ENCODE measurements around the gene ESYT1.

The ESYT1 gene, protein sequence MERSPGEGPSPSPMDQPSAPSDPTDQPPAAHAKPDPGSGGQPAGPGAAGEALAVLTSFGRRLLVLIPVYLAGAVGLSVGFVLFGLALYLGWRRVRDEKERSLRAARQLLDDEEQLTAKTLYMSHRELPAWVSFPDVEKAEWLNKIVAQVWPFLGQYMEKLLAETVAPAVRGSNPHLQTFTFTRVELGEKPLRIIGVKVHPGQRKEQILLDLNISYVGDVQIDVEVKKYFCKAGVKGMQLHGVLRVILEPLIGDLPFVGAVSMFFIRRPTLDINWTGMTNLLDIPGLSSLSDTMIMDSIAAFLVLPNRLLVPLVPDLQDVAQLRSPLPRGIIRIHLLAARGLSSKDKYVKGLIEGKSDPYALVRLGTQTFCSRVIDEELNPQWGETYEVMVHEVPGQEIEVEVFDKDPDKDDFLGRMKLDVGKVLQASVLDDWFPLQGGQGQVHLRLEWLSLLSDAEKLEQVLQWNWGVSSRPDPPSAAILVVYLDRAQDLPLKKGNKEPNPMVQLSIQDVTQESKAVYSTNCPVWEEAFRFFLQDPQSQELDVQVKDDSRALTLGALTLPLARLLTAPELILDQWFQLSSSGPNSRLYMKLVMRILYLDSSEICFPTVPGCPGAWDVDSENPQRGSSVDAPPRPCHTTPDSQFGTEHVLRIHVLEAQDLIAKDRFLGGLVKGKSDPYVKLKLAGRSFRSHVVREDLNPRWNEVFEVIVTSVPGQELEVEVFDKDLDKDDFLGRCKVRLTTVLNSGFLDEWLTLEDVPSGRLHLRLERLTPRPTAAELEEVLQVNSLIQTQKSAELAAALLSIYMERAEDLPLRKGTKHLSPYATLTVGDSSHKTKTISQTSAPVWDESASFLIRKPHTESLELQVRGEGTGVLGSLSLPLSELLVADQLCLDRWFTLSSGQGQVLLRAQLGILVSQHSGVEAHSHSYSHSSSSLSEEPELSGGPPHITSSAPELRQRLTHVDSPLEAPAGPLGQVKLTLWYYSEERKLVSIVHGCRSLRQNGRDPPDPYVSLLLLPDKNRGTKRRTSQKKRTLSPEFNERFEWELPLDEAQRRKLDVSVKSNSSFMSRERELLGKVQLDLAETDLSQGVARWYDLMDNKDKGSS

DNA sequence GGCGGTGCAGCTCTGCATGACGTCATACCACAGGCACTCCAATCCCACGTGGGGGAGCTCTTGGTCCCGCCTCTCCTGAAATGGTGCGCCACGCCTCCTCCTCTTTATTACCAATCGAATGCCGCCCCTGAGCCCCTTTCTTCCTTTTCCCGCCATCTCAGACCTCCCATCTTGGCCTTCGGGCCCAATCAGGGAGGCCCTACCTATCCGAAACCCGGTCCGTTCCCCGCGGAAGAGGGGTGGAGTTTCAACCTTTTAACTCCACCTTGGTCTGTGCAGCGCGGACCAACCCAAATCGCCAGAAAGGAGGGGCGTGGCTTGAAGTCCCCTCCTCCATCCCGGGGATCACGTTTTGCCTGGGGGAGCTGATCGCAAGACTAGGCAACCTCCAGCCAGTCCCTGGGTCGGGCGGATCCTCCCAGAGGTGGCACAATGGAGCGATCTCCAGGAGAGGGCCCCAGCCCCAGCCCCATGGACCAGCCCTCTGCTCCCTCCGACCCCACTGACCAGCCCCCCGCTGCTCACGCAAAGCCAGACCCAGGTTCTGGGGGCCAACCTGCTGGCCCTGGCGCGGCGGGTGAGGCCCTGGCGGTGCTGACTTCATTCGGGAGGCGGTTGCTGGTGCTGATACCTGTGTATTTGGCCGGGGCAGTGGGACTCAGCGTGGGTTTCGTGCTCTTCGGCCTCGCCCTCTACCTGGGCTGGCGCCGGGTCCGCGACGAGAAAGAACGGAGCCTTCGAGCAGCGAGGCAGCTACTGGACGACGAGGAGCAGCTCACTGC, at the start of gene ESYT1:
ESYT1 (plus strand) TSS at position 380 of the 782 bp plus-strand sequence; CDS start at position 433, 53 bp downstream.
- DNase-seq = peak; percentile 97

GRCh38 chr12:56078427-56078826, 49.6 kb upstream of the ESYT1 start:
- no peak for DNase-seq

- DNase-seq = peak; percentile 56
Observed at GRCh38 chr12:56078931-56079722, 48.9 kb upstream of the ESYT1 start.

DNA sequence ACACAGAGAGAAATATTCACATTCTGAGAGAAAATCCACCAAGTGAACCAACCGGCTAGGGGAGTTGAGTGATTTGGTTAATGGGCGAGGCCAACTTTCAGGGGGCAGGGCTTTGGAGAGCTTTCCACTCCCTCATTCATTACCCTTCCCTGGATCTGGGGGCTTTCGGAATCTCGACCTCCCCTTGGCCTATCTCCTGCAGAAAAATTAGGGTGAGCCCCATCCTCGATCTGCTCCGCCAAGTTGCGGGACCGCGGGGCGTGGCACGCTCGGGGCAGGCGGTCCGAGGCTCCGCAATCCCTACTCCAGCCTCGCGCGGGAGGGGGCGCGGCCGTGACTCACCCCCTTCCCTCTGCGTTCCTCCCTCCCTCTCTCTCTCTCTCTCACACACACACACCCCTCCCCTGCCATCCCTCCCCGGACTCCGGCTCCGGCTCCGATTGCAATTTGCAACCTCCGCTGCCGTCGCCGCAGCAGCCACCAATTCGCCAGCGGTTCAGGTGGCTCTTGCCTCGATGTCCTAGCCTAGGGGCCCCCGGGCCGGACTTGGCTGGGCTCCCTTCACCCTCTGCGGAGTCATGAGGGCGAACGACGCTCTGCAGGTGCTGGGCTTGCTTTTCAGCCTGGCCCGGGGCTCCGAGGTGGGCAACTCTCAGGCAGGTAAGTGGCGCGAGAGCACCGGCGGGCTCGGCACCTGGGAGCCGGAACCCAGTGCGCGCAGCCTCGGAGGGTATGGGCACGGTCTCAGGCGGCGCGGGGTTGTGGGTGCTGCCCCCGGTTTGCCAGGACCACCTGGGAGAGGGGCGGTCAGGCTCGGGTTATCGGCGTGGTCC, 48.1 kb upstream of the ESYT1 start, which contains the start of gene ERBB3:
ERBB3 (plus strand) TSS at position 443 of the 833 bp plus-strand sequence; CDS start at position 579, 136 bp downstream.
- peak; percentile 67 for DNase-seq

GRCh38 chr12:56080556-56081138, 47.4 kb upstream of the ESYT1 start:
- DNase-seq = no peak

GRCh38 chr12:56081393-56082347, 46.4 kb upstream of the ESYT1 start:
- DNase-seq = no peak

DNA sequence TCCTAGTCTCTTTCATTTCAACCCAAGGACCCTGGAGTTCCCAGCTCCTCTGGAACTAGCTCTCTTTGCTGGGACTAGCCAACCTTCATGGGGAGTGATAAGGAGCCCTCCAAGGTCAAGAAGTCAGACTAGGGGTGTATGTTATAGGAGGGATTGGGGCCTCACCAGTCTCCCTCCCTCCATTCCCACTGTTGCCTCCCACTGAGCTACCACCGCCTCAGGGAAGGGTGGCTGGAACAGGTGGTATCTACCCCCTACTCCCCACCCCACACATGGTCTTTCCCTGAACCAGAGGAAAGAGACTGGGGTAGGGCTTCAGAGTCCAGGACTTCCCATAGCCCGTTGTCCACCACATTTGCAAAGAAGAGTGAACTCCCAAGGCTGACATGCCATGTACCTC, 45.7 kb upstream of the ESYT1 start:
- no peak for DNase-seq

GRCh38 chr12:56082967-56083366, 45.1 kb upstream of the ESYT1 start:
- no peak for DNase-seq

DNA sequence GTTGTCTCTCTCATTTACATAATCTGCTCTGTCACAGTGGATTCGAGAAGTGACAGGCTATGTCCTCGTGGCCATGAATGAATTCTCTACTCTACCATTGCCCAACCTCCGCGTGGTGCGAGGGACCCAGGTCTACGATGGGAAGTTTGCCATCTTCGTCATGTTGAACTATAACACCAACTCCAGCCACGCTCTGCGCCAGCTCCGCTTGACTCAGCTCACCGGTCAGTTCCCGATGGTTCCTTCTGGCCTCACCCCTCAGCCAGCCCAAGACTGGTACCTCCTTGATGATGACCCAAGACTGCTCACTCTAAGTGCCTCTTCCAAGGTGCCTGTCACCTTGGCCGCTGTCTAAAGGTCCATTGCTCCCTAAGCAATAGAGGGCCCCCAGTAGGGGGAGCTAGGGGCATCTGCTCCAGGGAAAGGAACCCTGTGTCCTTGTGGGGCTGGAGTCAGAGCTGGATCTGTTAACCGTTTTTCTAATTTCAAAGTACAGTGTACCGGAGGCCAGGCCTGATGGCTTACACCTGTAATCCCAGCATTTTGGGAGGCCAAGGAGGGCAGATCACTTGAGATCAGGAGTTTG, 43.0 kb upstream of the ESYT1 start:
- peak; percentile 19 for DNase-seq

GRCh38 chr12:56086096-56086495, 42.0 kb upstream of the ESYT1 start:
- no peak for DNase-seq

DNA sequence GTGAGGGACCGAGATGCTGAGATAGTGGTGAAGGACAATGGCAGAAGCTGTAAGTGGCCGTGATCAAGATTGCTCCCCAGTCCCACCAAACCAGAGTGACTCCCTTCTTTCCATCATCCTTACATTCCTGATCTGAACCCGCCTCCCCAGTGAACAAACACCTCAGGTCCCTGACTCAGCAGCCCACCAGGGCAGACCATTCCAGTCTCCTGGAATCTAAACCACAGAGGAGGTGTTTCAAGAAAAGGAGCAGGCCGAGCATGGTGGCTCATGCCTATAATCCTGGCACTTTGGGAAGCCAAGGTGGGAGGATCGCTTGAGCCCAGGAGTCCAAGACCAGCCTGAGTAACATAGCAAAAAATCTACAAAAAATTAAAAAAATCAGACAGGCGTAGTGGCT, 41.5 kb upstream of the ESYT1 start:
- DNase-seq = no peak

- DNase-seq = no peak
Observed at GRCh38 chr12:56087220-56087619, 40.8 kb upstream of the ESYT1 start.

DNA sequence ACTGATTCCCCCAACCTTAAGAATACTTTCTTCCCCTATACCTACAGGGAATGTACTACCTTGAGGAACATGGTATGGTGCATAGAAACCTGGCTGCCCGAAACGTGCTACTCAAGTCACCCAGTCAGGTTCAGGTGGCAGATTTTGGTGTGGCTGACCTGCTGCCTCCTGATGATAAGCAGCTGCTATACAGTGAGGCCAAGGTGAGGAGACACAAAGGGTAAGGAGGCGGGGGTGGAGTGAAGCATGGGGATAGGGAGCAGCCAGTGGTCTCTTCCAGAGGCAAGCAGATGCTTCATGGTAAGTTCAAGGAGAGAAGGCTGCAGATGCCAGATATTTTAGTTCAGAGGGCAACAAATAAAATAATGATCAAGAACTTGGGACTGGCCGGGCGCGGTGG, 30.3 kb upstream of the ESYT1 start:
- no peak for DNase-seq

GRCh38 chr12:56098592-56098991, 29.5 kb upstream of the ESYT1 start:
- DNase-seq = no peak

DNA sequence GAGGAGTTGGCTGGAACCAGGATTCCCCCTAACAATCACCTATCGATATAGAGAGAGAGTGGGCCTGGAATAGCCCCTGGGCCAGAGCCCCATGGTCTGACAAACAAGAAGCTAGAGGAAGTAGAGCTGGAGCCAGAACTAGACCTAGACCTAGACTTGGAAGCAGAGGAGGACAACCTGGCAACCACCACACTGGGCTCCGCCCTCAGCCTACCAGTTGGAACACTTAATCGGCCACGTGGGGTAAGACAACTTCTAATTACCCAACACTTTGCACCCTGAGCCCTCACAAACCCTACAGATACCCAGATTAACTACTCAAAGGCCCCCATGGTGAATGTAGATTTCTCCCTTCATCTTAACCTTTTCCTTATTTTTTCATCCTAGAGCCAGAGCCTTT, 28.3 kb upstream of the ESYT1 start:
- no peak for DNase-seq

GRCh38 chr12:56101045-56101444, 27.0 kb upstream of the ESYT1 start:
- no peak for DNase-seq

- no peak for DNase-seq
Observed at GRCh38 chr12:56102683-56103065, 25.4 kb upstream of the ESYT1 start.

DNA sequence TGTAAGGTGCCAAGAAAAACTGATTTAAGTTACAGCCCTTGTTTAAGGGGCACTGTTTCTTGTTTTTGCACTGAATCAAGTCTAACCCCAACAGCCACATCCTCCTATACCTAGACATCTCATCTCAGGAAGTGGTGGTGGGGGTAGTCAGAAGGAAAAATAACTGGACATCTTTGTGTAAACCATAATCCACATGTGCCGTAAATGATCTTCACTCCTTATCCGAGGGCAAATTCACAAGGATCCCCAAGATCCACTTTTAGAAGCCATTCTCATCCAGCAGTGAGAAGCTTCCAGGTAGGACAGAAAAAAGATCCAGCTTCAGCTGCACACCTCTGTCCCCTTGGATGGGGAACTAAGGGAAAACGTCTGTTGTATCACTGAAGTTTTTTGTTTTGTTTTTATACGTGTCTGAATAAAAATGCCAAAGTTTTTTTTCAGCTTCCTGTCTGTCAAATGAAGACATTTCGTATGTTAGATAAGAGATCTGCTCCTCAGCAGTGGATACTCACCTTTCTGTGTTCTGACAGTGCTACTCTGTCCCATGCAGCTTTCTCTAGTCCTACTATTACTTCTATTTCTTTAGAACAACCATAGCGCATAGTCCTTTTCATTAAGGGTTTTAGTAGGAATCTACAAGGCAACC, 24.9 kb upstream of the ESYT1 start:
- DNase-seq = no peak

All from activated gamma-delta T cell treated with Interleukin-2 at 50 U/mL for 16 hours (primary cell).